ENCODE data around the gene SPINT1. TPM values are rescaled to one million over a fixed set of nuclear protein-coding genes. Genes with fewer than 3 reads are reported as not detected.
A peak's percentile ranks its signal among the peaks of the same experiment; 100 is the strongest.

SPINT1 gene
- total RNA-seq, 2 donors from 2014 or later = 6.5 to 13.0 TPM

GRCh38 chr15:40906991-40907802 lies 63.3 kb downstream of the SPINT1 start:
- no peak for TF ChIP-seq CTCF (IDR thresholded peaks at IDR 0.05)
- H3K4me1 ChIP-seq = peaks cover 0 to 59% of the 10 kb centered on the region in 2 donors
- H3K4me3 ChIP-seq = peak overlapping the region; percentile 27 to 57
- peak overlapping the region; percentile 96 to 99 for H3K27ac ChIP-seq
- H3K36me3 ChIP-seq = peaks cover 17% of the 10 kb centered on the region
- no peaks in the 10 kb centered on the region for H3K9me3 ChIP-seq
- H3K27me3 ChIP-seq = no peaks in the 10 kb centered on the region
- no peak for DNase-seq (ENCODE audit: low spot score)

Other genes with a start within 250 kb of the SPINT1 start
- 1 to 10 TPM in 1 of 2 donors, under 1 TPM in 1; 0.51 to 4.6 TPM for gene KNL1, start 249.8 kb upstream of the SPINT1 start, total RNA-seq
- under 1 TPM in 1 of 2 donors, not detected in 1; 0.30 TPM for gene RAD51, start 148.9 kb upstream of the SPINT1 start, total RNA-seq
- 10 to 100 TPM; 12.4 to 14.4 TPM for gene RMDN3, start 88.8 kb upstream of the SPINT1 start, total RNA-seq
- 10 to 100 TPM in 1 of 2 donors, 1 to 10 TPM in 1; 9.7 to 33.8 TPM for gene GCHFR, start 80.0 kb upstream of the SPINT1 start, total RNA-seq
- gene C15orf62, start 74.1 kb upstream of the SPINT1 start, total RNA-seq = under 1 TPM in 1 of 2 donors, not detected in 1; 0.83 TPM
- gene ZFYVE19, start 37.0 kb upstream of the SPINT1 start, total RNA-seq = 10 to 100 TPM; 10.1 to 14.8 TPM
- 10 to 100 TPM; 11.6 to 15.7 TPM for gene DNAJC17, start 36.6 kb upstream of the SPINT1 start, total RNA-seq
- not detected for gene PPP1R14D, start 15.3 kb upstream of the SPINT1 start, total RNA-seq
- not detected for gene RHOV, start 30.2 kb downstream of the SPINT1 start, total RNA-seq
- gene VPS18, start 50.4 kb downstream of the SPINT1 start, total RNA-seq = 10 to 100 TPM; 18.1 to 26.1 TPM
- gene DLL4, start 85.3 kb downstream of the SPINT1 start, total RNA-seq = 1 to 10 TPM; 7.5 to 9.8 TPM
- 10 to 100 TPM; 11.9 to 36.1 TPM for gene CHAC1, start 109.4 kb downstream of the SPINT1 start, total RNA-seq

Measured in right atrium auricular region (tissue), 2 donors.